RPMI7951 (cell line): Measurements from ENCODE around the gene MCL1. TPM values are rescaled to one million over a fixed set of nuclear protein-coding genes. Genes with fewer than 3 reads are reported as not detected.
A peak's percentile ranks its signal among the peaks of the same experiment; 100 is the strongest.
"Not testable (repeated sequence)": the region's sequence is repeated elsewhere in the genome, so short reads cannot be mapped to it uniquely, and the experiment has no call there.

Experiments used
- DNase-seq: peaks from one replicate; pipeline ENCODE4 v3.0.0-alpha.2; 2012; ENCODE audit warnings: low read depth
- total RNA-seq: library from RNA; depleted of rRNA; stranded (reverse); fragments of >200 nt; shearing (Covaris generic); gene quantifications from 2 replicates; pipeline ENCODE4 v1.2.3, GENCODE V29; 2014

Gene MCL1
- total RNA-seq, 1 experiment from 2014 or later, result 119 TPM

DNA sequence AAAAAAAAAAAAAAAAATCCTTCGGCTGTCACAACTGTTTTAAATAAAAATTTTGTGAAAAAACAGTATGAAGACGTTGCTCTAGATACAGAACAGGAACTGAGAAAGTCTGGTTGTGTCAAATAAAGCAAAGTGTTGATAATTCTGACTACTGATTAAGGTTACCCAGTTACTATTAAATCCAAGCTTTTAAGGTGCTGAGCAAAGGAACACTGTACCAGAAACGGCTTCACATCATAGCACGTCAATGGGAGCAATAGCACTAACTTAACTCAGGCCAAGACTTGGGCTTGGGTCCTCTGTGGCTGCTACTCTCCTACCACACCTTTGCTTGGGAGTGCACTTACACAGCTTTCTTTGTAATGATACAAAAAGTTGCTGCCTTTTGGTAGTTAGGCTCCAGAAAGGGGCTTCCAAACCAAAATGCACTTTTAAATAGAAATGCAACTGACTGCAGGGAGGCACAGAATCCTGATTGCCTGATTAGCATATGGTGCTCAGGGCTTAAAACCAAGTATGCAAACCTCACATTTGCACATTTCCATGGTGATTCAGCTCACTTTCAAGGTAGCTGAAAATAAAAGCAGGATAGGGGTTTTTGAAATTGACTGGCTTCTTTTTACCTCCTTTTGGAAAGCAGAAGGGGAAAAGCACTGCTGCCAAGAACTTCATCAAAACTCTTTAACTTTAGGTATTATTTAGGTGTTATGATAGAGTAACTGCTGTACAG, 6.3 kb downstream of the MCL1 start:
- no peak for DNase-seq

- no peak for DNase-seq
Observed at GRCh38 chr1:150568594-150568966, 10.8 kb downstream of the MCL1 start.

- peak; percentile 87 for DNase-seq
Observed at GRCh38 chr1:150567717-150568593, 11.5 kb downstream of the MCL1 start.

GRCh38 chr1:150567341-150567716, 12.1 kb downstream of the MCL1 start:
- no peak for DNase-seq

DNA sequence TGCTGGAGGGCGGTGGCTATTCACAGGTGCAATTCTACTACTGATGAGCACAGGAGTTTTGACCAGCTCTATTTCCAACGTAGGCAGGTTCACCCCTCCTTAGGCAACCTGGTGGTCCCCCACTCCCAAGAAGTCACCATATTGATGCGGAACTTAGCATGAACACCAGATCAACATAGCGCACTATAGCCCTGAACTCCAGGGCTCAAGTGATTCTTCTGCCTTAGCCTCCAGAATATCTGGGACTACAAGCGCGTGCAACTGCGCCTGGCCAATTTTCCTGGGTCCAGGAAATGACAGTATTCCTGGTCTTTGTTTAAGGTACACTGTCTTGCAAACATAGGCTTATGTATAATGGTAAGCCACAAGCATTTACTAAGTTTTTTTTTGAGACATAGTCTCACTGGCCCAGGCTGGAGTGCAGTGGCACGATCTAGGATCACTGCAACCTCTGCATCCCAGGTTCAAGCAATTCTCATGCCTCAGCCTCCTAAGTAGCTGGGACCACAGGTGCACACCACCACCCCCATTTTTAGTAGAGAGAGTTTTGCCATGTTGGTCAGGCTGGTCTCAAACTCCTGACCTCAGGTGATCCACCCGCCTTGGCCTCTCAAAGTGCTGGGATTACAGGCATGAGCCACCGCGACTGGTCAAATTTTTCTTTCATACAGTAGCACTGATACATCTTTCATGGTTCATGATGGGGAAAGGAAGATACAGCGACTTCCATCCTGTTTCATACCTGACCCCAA, 12.6 kb downstream of the MCL1 start:
- DNase-seq, result no peak

DNA sequence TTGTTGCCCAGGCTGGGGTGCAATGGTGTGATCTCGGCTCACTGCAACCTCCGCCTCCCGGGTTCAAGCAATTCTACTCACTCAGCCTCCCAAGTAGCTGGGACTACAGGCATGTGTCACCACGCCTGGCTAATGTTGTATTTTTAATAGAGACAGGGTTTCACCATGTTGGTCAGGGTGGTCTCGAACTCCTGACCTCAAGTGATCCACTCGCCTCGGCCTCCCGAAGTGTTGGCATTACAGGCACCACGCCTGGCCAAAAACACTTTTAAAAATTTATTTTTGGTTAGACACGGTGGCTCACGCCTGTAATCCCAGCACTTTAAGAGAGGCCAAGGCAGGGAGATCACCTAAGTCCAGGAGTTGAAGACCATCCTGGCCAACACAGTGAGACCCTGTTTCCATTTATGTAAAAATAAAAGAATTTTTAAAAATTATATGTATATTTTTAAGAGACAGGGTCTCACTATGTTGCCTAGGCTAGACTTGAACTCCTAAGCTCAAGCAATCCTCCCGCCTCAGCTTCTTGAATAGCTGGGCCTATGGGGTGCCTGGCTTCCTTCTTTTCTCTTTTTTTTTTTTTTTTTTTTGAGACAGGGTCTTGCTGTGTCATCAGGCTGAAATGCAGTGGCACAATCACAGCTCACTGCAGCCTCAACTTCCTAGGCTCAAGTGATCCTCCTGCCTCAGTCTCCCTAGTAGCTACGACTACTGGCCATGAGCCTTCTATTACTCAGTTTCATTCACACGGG, 14.0 kb downstream of the MCL1 start:
- not testable (repeated sequence) for DNase-seq

DNA sequence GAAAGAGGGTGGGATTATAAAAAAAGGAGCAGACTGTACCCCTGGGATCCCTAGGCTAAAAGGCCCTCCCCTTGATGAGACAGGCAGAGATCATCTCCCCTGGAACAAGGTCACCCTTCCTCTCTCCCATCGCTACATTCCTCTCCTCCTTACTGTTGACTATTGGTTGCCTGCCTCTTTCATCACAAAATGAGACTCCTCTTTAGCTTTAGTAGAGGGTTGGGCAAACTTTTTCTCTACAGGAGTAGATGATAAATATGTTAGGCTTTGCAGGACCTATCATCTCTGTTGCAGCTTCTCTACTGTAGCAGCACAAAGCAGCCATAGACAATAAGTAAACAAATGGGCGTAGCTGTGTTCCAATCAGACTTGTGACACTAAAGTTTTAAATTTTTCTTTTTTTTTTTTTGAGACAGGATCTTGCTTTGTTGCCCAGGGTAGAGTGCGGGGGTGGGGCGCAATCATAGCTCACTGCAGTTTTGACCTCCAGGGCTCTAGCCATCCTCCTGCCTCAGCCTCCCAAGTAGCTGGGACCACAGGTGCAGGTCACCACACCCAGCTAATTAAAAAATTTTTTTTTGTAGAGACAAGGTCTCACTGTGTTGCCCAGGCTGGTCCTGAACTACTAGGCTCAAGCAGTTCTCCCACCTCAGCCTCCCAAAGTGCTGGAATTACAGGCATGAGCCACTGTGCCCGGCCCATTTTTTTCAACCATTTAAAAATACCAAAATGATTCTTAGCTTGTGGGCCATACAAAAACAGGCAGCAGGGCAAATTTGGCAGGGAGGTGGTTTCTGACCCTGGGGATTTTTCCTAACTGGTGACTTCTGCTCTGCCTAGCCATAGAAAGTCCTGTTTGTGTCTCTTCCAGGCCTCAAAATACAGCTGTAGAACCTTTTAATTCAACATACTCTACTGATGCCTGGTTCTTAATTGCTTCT, 15.1 kb downstream of the MCL1 start:
- DNase-seq, result no peak

DNA sequence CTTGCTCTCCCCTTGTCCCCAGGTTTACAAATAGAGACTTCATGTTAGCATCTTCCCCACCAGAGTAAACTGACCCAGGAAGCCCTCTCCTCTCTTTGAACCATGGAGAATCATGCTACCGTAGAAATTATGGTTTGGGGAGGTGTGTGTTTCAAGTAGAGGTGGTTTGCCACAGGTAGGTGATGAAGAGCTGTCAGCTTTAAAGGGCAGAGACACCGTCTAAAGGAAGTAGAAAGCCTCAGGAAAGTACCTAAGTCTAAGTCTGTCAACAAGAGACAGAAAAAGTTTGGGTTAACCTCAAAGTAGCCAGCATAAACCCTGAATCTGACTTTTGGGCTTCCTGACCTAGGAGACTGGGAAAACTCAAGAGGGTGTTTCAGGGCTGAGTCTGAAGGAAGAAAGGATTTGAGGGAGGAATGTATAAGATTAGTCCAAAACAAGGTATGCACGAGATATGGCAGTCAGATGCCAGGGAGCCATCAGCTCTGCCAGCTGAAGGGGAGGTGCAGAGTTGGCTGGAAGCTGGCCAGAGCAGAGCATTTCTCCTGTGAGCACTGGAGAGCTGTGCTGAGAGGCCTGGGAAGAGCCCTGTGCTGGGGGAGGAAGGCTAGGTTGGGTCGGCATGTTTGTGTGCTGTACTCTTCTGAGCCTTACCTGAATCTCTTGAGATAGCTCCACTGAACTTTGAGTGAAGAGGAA, 15.9 kb downstream of the MCL1 start:
- DNase-seq, result no peak

GRCh38 chr1:150562446-150563339, 16.7 kb downstream of the MCL1 start:
- no peak for DNase-seq

DNA sequence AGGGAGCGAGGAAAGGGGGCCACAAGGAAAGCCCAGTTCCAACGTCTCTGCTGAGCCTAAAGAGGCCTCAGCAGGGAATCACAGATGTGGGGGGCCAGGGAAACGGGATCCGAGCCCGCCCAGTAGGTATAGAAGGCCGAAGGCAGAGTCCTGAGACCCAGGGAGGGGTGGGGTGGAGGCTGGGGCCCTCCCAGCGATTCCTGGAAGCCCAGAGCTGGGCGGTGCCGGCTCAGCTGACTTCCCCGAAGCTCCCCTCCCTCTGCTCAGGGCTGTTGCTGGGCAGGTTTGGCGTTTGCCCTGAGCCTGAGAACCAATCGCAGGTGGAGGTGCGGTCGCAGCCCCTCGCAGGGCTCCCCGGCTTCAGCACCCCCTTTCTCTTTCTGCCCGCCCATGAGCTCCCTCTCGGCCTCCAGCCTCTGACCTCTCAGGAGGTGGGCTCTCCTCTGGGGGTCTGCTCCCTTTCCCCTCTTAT, 17.4 kb downstream of the MCL1 start:
- peak; percentile 86 for DNase-seq

DNA sequence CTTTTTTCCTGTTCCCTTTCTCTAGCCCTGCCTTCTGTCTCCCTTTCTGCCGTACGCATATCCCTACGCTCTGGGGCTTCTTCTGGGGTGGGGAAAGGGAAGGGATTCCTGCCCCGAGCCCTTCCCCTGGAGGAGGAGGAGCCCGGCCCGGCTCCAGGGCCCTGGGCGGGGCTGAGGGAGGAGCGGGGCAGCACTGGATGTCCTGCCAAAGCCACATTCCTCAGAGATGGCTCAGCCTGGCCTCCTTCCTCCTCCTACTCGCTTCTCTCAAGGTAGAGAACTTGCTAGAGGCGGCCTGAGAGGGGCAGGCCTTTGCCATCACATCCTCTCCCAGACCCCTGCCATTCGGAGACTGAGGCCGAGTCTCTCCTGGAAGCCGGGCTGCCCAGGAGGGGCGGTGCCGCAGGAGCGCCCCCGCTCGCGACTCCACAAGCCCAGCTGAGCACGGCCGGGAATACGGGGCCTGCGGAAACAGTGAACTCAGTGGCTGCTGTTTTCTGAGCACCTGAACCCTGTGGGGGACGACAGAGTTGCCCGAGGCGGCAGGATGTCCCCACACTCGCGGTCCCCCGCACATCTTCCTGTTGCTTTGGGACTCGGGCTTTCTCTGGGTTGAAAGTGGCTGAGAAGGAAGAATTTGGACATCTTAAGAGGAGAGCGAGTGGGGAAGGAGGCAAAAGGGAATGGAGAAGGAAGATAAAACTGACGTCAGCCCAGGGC, 18.0 kb downstream of the MCL1 start:
- peak; percentile 97 for DNase-seq

DNA sequence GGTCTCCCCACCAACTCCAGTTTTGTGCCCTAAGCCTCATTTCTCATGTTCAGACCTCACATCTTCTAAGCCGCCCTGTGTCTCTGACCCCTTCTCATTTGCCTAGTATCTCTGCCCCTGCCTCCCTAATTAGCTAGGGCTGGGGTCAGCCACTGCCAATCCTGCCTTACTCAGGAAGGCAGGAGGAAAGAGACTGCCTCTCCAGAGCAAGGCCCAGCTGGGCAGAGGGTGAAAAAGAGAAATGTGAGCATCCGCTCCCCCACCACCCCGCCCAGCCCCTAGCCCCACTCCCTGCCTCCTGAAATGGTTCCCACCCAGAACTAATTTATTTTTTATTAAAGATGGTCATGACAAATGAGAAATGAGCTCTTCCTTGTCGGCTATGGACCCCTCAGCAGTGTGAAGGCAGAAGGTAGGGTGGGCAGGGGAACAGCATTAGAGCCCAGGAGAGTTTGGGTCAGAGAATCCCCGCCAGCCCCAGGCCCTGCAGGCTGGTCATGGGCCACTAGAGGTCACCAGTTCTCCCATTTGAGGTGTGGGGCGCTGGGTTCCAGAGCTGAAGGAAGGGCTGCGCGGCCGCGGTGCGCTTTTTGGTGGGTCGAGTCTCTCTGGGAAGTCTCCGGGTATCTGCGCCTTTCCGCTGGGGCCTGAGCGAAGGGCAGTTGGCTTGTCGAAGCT, 18.7 kb downstream of the MCL1 start:
- DNase-seq, result no peak

- peak; percentile 47 for DNase-seq
Observed at GRCh38 chr1:150560011-150560438, 19.4 kb downstream of the MCL1 start.

DNA sequence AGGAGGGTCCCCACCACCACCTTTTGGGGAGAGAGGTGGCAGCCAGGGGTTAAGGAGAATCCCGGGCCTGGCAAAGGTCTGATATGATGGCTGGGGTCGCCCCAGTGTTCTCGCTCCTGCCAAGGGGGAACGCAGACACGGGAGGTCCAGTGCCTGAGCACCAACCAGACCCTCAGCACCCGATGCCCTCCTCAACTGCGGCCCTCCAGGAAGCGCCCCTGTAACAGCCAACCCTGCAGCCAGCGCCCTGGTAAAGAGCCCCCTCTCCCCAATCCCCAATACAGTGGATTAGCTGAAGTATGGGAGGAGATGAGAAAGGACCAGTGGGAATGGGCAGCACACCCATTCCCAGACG, 19.8 kb downstream of the MCL1 start:
- DNase-seq, result no peak

GRCh38 chr1:150558761-150559655, 20.4 kb downstream of the MCL1 start:
- no peak for DNase-seq

- DNase-seq, result no peak
Observed at GRCh38 chr1:150558303-150558704, 21.1 kb downstream of the MCL1 start.
